ENCODE measurements around the gene ARHGAP25.
A peak's percentile ranks its signal among the peaks of the same experiment; 100 is the strongest.

ARHGAP25 gene

DNA sequence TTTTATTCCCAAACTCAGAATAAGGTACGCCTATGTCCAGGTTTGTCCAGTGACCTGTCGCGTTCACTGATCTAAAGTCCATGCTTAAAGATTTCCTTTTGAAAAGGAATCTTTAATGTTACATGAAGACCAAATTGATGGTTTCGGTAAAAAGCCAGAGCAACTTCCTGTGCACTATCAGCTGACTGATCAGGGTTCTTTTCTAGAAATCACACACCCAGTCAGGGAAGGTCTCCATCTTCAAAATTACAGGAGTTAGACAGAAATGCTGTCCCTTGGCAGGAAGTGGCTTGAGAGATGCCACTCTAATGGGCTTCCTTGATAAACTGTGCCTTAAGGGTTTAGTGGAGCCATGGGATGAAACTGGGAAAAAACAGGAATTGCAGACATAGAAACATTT lies 14.7 kb upstream of the ARHGAP25 start:
- no peak for DNase-seq

- no peak for DNase-seq
Measured at GRCh38 chr2:68720665-68721064, 13.9 kb upstream of the ARHGAP25 start.

- DNase-seq, result no peak
Measured at GRCh38 chr2:68721482-68722101, 13.0 kb upstream of the ARHGAP25 start.

DNA sequence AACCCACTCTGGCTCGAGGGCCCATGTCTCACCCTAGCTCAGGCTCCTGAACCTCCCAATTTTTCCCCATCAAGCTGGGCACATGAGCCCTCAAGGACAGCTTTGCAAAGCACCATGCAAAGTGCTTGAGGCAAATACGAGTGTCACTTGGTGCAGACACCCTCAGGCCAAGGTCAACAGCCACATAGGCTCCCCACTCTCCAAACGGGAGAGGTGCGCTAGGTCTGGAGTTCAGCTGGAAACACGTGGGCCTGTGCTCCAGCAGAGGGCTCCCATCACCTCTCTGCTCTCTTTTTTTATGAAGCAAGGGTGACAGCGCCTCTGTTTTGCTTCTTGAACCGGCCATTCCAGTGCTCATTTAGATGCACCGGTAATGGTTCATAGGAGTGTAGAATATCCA lies 11.9 kb upstream of the ARHGAP25 start:
- no peak for DNase-seq

DNA sequence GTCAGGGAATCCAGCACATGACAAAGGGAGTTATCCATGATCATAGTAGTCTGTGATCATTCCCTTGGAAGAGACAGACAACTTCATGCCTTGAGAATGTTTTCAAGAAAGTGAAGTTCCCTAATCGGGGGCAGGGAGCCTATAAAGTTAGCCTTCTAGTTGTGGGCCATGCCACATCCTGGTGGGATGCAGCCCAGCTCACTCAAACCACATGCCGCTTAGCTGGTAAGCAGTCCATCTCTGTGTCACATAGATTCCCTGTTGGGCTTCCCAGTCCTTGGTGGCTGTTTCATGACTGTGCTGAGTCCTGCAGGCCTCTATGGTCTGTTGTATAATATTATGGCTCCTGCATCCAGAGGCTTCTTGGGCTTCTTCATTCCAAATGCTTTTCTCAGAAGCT lies 11.4 kb upstream of the ARHGAP25 start:
- DNase-seq, result no peak

GRCh38 chr2:68726100-68726499 lies 8.5 kb upstream of the ARHGAP25 start:
- no peak for DNase-seq

- no peak for DNase-seq
Measured at GRCh38 chr2:68726608-68727367, 7.8 kb upstream of the ARHGAP25 start.

DNA sequence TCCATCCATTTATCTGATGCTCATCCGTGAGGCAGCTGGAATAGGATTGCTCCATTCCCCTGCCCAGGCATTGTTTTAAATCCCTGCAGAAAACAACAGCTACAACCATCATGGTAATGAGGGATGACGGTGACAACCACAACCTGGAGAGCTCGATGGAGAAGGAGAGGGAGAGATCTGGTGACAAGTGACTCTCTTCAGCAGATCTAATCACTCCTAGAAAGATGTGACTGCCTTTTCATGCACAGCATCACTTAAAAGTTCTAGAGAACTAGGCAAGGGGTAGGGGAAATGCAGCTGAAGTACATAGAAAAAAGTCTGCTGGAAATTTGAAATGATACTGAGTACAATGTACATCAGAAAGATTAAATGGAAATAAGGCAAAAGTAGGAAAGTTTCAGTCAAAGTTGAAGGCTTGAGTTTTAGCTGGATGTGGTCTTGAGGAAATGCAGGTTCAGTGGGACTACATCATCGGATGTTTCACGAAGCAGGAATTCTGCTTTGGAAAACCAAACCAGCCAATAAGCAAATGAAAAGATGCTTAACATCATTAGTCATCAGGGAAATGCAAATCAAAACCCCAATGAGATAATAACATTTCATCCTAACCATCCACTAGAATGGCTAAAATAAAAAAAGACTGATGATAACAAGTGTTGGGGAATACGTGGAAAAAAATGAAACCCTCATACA lies 6.8 kb upstream of the ARHGAP25 start:
- peak; percentile 30 for DNase-seq

GRCh38 chr2:68730828-68731227 lies 3.8 kb upstream of the ARHGAP25 start:
- DNase-seq, result peak; percentile 27

DNA sequence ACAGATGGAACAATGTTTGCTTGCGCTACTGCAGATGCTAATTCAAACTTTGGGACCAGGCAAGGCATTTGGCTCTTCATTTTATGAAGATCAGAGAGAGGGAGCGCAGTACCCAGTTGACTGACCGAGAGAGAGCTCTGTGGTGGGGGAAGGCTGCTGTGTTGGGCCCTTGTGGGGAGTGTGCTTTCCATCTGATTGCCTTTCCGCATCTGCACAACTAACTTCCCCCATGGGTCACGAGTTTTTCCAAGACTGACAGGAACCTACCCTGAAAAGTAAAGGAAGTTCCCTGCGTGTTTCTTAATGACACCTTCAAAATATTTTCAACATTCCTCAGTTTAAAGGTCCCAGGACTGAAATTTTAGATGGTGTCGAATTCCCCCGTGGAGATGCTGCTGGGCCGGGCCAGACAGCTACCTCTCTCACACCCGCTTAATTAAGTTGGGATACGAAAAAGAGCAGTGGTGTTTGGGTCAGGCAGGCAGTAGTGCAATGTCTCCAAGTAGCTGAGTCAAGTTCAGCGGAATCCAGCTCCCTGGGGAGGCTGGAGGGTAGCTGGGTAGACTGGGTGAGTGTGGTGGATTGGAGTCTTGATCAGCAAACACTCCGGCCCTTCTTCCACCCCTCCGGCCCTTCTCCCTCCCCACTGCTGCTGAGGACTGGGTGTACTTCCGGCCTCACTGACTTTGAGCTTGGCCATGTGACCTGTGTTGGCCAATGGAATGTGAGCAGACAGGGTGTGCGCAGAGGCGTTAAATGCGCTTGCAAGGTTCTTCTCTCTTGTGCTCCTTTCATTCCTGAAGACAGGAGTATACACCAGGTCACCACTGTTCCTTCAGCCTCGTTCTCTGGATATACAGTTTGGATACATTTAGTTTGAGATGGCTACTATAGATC lies 2.3 kb upstream of the ARHGAP25 start:
- DNase-seq, result no peak

DNA sequence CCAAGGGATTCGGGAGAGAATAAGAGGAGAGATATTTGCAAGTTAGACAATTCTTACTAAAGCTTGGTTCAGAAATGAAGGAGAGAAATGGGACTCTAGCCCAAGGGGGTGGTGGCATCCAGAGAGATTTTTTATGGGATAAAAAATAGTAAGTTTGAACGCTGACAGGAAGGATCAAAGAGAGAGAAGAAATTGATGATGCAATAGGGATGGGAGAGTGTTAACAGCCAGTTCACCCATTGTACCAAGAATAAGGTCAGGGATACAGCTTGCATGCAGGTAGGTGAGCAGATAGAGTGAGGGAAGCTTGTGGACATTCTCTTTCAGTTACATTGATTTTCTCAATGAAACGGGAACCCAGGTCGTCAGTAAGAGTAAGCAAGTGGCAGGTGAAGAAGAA lies 1.2 kb upstream of the ARHGAP25 start:
- no peak for DNase-seq

- DNase-seq, result no peak
Measured at GRCh38 chr2:68734176-68734575, 435 bp upstream of the ARHGAP25 start.

DNA sequence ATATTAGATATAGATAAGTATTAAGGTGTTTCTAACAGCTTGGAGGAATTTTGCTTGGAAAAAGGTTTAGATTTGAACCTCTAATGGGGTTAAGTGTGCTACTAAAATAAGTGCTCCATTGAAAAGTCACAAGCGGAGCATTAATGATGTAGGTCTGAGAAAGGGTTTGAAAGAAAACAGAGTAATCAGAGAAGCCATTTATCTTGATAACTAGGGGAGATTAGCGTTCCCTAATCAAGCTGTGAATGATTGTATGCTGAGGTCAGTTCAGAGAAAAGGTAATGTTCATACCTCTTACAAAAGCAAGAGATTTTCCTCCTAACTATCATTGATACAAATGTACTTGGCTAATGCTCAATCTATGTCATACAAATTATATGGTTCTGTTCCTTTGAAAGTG lies 1.5 kb downstream of the ARHGAP25 start:
- no peak for DNase-seq

GRCh38 chr2:68737711-68738110 lies 3.1 kb downstream of the ARHGAP25 start:
- no peak for DNase-seq

- DNase-seq, result no peak
Measured at GRCh38 chr2:68738906-68739594, 4.4 kb downstream of the ARHGAP25 start.

DNA sequence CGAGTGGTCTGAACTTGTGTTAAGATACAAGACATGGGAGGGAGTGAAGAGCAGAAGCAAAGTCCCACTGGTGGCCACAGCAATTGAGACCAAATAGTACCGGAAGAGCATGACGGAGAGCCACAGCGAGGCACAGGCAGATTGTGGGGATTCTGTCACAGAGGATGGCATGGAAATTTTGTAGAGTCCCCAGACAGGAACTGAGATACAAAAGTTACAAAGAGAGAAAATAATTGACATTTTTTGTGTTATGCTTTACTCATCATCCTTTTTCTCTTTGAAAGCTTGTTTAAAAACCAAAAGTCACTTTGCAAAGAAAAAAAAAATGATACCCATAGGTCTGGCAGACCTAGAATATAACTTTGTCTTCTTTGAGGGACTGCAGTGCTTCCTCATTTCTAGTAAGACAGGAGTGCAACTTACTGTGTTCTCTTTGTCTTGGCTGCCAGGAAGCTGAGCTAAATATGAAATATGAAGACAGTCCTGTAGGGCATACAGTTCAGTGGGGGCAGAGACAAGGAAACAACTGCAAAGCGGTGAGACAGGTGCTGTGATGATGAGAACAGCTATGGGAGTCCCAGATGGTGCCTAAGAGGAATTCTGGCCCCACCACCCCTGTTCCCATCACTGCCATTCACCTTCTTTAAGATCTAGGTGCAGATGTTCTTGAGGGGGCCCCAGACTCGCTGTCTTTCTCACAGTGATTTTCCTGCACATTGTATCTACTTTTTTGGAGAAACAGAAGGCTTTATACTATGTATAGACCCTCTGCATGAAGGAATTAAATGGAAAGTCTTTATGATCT lies 5.2 kb downstream of the ARHGAP25 start:
- no peak for DNase-seq

- DNase-seq, result no peak
Measured at GRCh38 chr2:68740400-68740914, 5.8 kb downstream of the ARHGAP25 start.

- DNase-seq, result no peak
Measured at GRCh38 chr2:68741238-68741637, 6.6 kb downstream of the ARHGAP25 start.

GRCh38 chr2:68741805-68742306 lies 7.2 kb downstream of the ARHGAP25 start:
- DNase-seq, result no peak

- no peak for DNase-seq
Measured at GRCh38 chr2:68742626-68743415, 8.2 kb downstream of the ARHGAP25 start.
